ENCODE measurements around the gene UBE2E2. TPM values are rescaled to one million over a fixed set of nuclear protein-coding genes. Genes with fewer than 3 reads are reported as not detected.

The UBE2E2 gene
- total RNA-seq, 1 donor from 2014 or later: 115 TPM

- Histone ChIP-seq H3K36me3 (ENCODE audit: control insufficient read depth in 3 of 3, insufficient read depth in 3 of 3, low read length in 3 of 3) (no peaks in the 10 kb centered on the region), H3K4me1 (ENCODE audit: control insufficient read depth in 3 of 3, insufficient read depth in 3 of 3, low read length in 3 of 3) (peaks cover 4 to 9% (median 4%) of the 10 kb centered on the region in 3 donors), H3K9me3 (ENCODE audit: control insufficient read depth in 3 of 3, low read length in 3 of 3) (no peaks in the 10 kb centered on the region), H3K9ac (ENCODE audit: low read depth in 1 of 3, low read length in 3 of 3) (no peak overlapping the region), H3K27me3 (ENCODE audit: control insufficient read depth in 3 of 3, insufficient read depth in 3 of 3, low read length in 3 of 3) (no peaks in the 10 kb centered on the region), H3K27ac (ENCODE audit: low read depth, low read length) (no peak overlapping the region), H3K4me3 (ENCODE audit: low read length in 3 of 3) (no peak overlapping the region)
Observed at GRCh38 chr3:23418026-23418425, 214.9 kb downstream of the UBE2E2 start.

- no peak overlapping the region for H3K9ac ChIP-seq (ENCODE audit: low read depth in 1 of 3, low read length in 3 of 3)
- H3K27ac ChIP-seq (ENCODE audit: low read depth, low read length): no peak overlapping the region
- no peaks in the 10 kb centered on the region for H3K36me3 ChIP-seq (ENCODE audit: control insufficient read depth in 3 of 3, insufficient read depth in 3 of 3, low read length in 3 of 3)
- H3K27me3 ChIP-seq (ENCODE audit: control insufficient read depth in 3 of 3, insufficient read depth in 3 of 3, low read length in 3 of 3): no peaks in the 10 kb centered on the region
- no peaks in the 10 kb centered on the region for H3K9me3 ChIP-seq (ENCODE audit: control insufficient read depth in 3 of 3, low read length in 3 of 3)
- no peak overlapping the region for H3K4me3 ChIP-seq (ENCODE audit: low read length in 3 of 3)
- peaks cover 4 to 9% (median 4%) of the 10 kb centered on the region in 3 donors for H3K4me1 ChIP-seq (ENCODE audit: control insufficient read depth in 3 of 3, insufficient read depth in 3 of 3, low read length in 3 of 3)
Observed at GRCh38 chr3:23421811-23422516, 218.8 kb downstream of the UBE2E2 start.

- no peaks in the 10 kb centered on the region for H3K9me3 ChIP-seq (ENCODE audit: control insufficient read depth in 3 of 3, low read length in 3 of 3)
- no peak overlapping the region for H3K27ac ChIP-seq (ENCODE audit: low read depth, low read length)
- peaks cover 4 to 9% (median 4%) of the 10 kb centered on the region in 3 donors for H3K4me1 ChIP-seq (ENCODE audit: control insufficient read depth in 3 of 3, insufficient read depth in 3 of 3, low read length in 3 of 3)
- no peaks in the 10 kb centered on the region for H3K27me3 ChIP-seq (ENCODE audit: control insufficient read depth in 3 of 3, insufficient read depth in 3 of 3, low read length in 3 of 3)
- no peak overlapping the region for H3K9ac ChIP-seq (ENCODE audit: low read depth in 1 of 3, low read length in 3 of 3)
- H3K36me3 ChIP-seq (ENCODE audit: control insufficient read depth in 3 of 3, insufficient read depth in 3 of 3, low read length in 3 of 3): no peaks in the 10 kb centered on the region
- no peak overlapping the region for H3K4me3 ChIP-seq (ENCODE audit: low read length in 3 of 3)
Observed at GRCh38 chr3:23422517-23422851, 219.4 kb downstream of the UBE2E2 start.

- Histone ChIP-seq H3K27me3 (ENCODE audit: control insufficient read depth in 3 of 3, insufficient read depth in 3 of 3, low read length in 3 of 3) (no peaks in the 10 kb centered on the region), H3K9ac (ENCODE audit: low read depth in 1 of 3, low read length in 3 of 3) (no peak overlapping the region), H3K9me3 (ENCODE audit: control insufficient read depth in 3 of 3, low read length in 3 of 3) (no peaks in the 10 kb centered on the region), H3K27ac (ENCODE audit: low read depth, low read length) (no peak overlapping the region), H3K4me1 (ENCODE audit: control insufficient read depth in 3 of 3, insufficient read depth in 3 of 3, low read length in 3 of 3) (peaks cover 4 to 9% (median 4%) of the 10 kb centered on the region in 3 donors), H3K36me3 (ENCODE audit: control insufficient read depth in 3 of 3, insufficient read depth in 3 of 3, low read length in 3 of 3) (no peaks in the 10 kb centered on the region), H3K4me3 (ENCODE audit: low read length in 3 of 3) (no peak overlapping the region)
Observed at GRCh38 chr3:23425410-23425809, 222.3 kb downstream of the UBE2E2 start.

GRCh38 chr3:23430781-23431398 is 227.8 kb downstream of the UBE2E2 start:
- H3K36me3 ChIP-seq (ENCODE audit: control insufficient read depth in 3 of 3, insufficient read depth in 3 of 3, low read length in 3 of 3): no peaks in the 10 kb centered on the region
- no peak overlapping the region for H3K4me3 ChIP-seq (ENCODE audit: low read length in 3 of 3)
- peaks cover 0 to 5% (median 0%) of the 10 kb centered on the region in 3 donors for H3K4me1 ChIP-seq (ENCODE audit: control insufficient read depth in 3 of 3, insufficient read depth in 3 of 3, low read length in 3 of 3)
- no peak overlapping the region for H3K9ac ChIP-seq (ENCODE audit: low read depth in 1 of 3, low read length in 3 of 3)
- H3K9me3 ChIP-seq (ENCODE audit: control insufficient read depth in 3 of 3, low read length in 3 of 3): no peaks in the 10 kb centered on the region
- H3K27me3 ChIP-seq (ENCODE audit: control insufficient read depth in 3 of 3, insufficient read depth in 3 of 3, low read length in 3 of 3): no peaks in the 10 kb centered on the region
- H3K27ac ChIP-seq (ENCODE audit: low read depth, low read length): no peak overlapping the region

- H3K27me3 ChIP-seq (ENCODE audit: control insufficient read depth in 3 of 3, insufficient read depth in 3 of 3, low read length in 3 of 3): no peaks in the 10 kb centered on the region
- H3K9ac ChIP-seq (ENCODE audit: low read depth in 1 of 3, low read length in 3 of 3): no peak overlapping the region
- H3K36me3 ChIP-seq (ENCODE audit: control insufficient read depth in 3 of 3, insufficient read depth in 3 of 3, low read length in 3 of 3): no peaks in the 10 kb centered on the region
- no peak overlapping the region for H3K27ac ChIP-seq (ENCODE audit: low read depth, low read length)
- no peaks in the 10 kb centered on the region for H3K9me3 ChIP-seq (ENCODE audit: control insufficient read depth in 3 of 3, low read length in 3 of 3)
- H3K4me3 ChIP-seq (ENCODE audit: low read length in 3 of 3): no peak overlapping the region
- H3K4me1 ChIP-seq (ENCODE audit: control insufficient read depth in 3 of 3, insufficient read depth in 3 of 3, low read length in 3 of 3): peaks cover under 1 to 6% (median under 1%) of the 10 kb centered on the region in 3 donors
Observed at GRCh38 chr3:23431764-23432163, 228.6 kb downstream of the UBE2E2 start.

GRCh38 chr3:23435318-23435717 is 232.2 kb downstream of the UBE2E2 start:
- Histone ChIP-seq H3K4me1 (ENCODE audit: control insufficient read depth in 3 of 3, insufficient read depth in 3 of 3, low read length in 3 of 3) (peaks cover 6 to 9% (median 9%) of the 10 kb centered on the region in 3 donors), H3K36me3 (ENCODE audit: control insufficient read depth in 3 of 3, insufficient read depth in 3 of 3, low read length in 3 of 3) (no peaks in the 10 kb centered on the region), H3K27me3 (ENCODE audit: control insufficient read depth in 3 of 3, insufficient read depth in 3 of 3, low read length in 3 of 3) (no peaks in the 10 kb centered on the region), H3K9me3 (ENCODE audit: control insufficient read depth in 3 of 3, low read length in 3 of 3) (no peaks in the 10 kb centered on the region), H3K4me3 (ENCODE audit: low read length in 3 of 3) (no peak overlapping the region), H3K9ac (ENCODE audit: low read depth in 1 of 3, low read length in 3 of 3) (no peak overlapping the region), H3K27ac (ENCODE audit: low read depth, low read length) (no peak overlapping the region)

GRCh38 chr3:23435904-23436303 is 232.8 kb downstream of the UBE2E2 start:
- Histone ChIP-seq H3K27ac (ENCODE audit: low read depth, low read length) (no peak overlapping the region), H3K27me3 (ENCODE audit: control insufficient read depth in 3 of 3, insufficient read depth in 3 of 3, low read length in 3 of 3) (no peaks in the 10 kb centered on the region), H3K36me3 (ENCODE audit: control insufficient read depth in 3 of 3, insufficient read depth in 3 of 3, low read length in 3 of 3) (no peaks in the 10 kb centered on the region), H3K9ac (ENCODE audit: low read depth in 1 of 3, low read length in 3 of 3) (no peak overlapping the region), H3K4me3 (ENCODE audit: low read length in 3 of 3) (no peak overlapping the region), H3K9me3 (ENCODE audit: control insufficient read depth in 3 of 3, low read length in 3 of 3) (no peaks in the 10 kb centered on the region), H3K4me1 (ENCODE audit: control insufficient read depth in 3 of 3, insufficient read depth in 3 of 3, low read length in 3 of 3) (peaks cover 6 to 9% (median 9%) of the 10 kb centered on the region in 3 donors)

- Histone ChIP-seq H3K27ac (ENCODE audit: low read depth, low read length) (no peak overlapping the region), H3K9me3 (ENCODE audit: control insufficient read depth in 3 of 3, low read length in 3 of 3) (no peaks in the 10 kb centered on the region), H3K4me1 (ENCODE audit: control insufficient read depth in 3 of 3, insufficient read depth in 3 of 3, low read length in 3 of 3) (peaks cover 3 to 9% (median 6%) of the 10 kb centered on the region in 3 donors), H3K36me3 (ENCODE audit: control insufficient read depth in 3 of 3, insufficient read depth in 3 of 3, low read length in 3 of 3) (no peaks in the 10 kb centered on the region), H3K27me3 (ENCODE audit: control insufficient read depth in 3 of 3, insufficient read depth in 3 of 3, low read length in 3 of 3) (no peaks in the 10 kb centered on the region), H3K4me3 (ENCODE audit: low read length in 3 of 3) (no peak overlapping the region), H3K9ac (ENCODE audit: low read depth in 1 of 3, low read length in 3 of 3) (no peak overlapping the region)
Observed at GRCh38 chr3:23437484-23438145, 234.5 kb downstream of the UBE2E2 start.

GRCh38 chr3:23438657-23439056 is 235.5 kb downstream of the UBE2E2 start:
- H3K27ac ChIP-seq (ENCODE audit: low read depth, low read length): no peak overlapping the region

More at GRCh38 chr3:23438657-23439056, 235.5 kb downstream of the UBE2E2 start:
- Histone ChIP-seq H3K4me1 (ENCODE audit: control insufficient read depth in 3 of 3, insufficient read depth in 3 of 3, low read length in 3 of 3) (peaks cover 3 to 14% (median 9%) of the 10 kb centered on the region in 3 donors), H3K27me3 (ENCODE audit: control insufficient read depth in 3 of 3, insufficient read depth in 3 of 3, low read length in 3 of 3) (no peaks in the 10 kb centered on the region), H3K36me3 (ENCODE audit: control insufficient read depth in 3 of 3, insufficient read depth in 3 of 3, low read length in 3 of 3) (no peaks in the 10 kb centered on the region), H3K9ac (ENCODE audit: low read depth in 1 of 3, low read length in 3 of 3) (no peak overlapping the region), H3K4me3 (ENCODE audit: low read length in 3 of 3) (no peak overlapping the region), H3K9me3 (ENCODE audit: control insufficient read depth in 3 of 3, low read length in 3 of 3) (no peaks in the 10 kb centered on the region)
